H1 (cell line): ENCODE data around the gene GMNC. TPM values are rescaled to one million over a fixed set of nuclear protein-coding genes. Genes with fewer than 3 reads are reported as not detected.

Experiments used
- CTCF ChIA-PET: fragments of 300-600 bp; sonication (Branson Sonifier 250); formaldehyde crosslinking; loops from one replicate; lab custom pipeline; 2021; ENCODE audit not compliant: partially characterized antibody; lab: Charles Lee
- POLR2A ChIA-PET: fragments of 300-600 bp; sonication (Branson Sonifier 250); formaldehyde crosslinking; loops from one replicate; lab custom pipeline; 2021; ENCODE audit warnings: inconsistent platforms; ENCODE audit not compliant: partially characterized antibody; lab: Charles Lee
- DNase-seq, 2 experiments: peaks; one replicate each; pipeline versions ENCODE4 v3.0.0 to v3.0.0-alpha.2; 2010 to 2022; ENCODE audit warnings: low spot score in 2 of 2, low read depth in 1 of 2, mixed read lengths in 1 of 2
- FAIRE-seq: peaks from 2 replicates; lab custom pipeline; 2011; peaks lifted over from hg19 to GRCh38; lab: Jason Lieb, UNC
- H2AFZ ChIP-seq: 2 replicates; pipeline ENCODE4 v1.8.1; 2012; ENCODE audit warnings: low read length, inconsistent platforms
- H2AK5ac ChIP-seq: 2 replicates; pipeline ENCODE4 v1.6.1; 2013; ENCODE audit warnings: low read depth, low read length
- H2BK120ac ChIP-seq: replicated peaks from 2 replicates; pipeline ENCODE3; 2013; ENCODE audit warnings: low read depth, low read length, inconsistent platforms
- H2BK12ac ChIP-seq: 2 replicates; pipeline ENCODE4 v1.6.1; 2013; ENCODE audit warnings: low read depth, low read length
- H2BK15ac ChIP-seq: 2 replicates; pipeline ENCODE4 v1.6.1; 2013; ENCODE audit warnings: low read length
- H2BK20ac ChIP-seq: 2 replicates; pipeline ENCODE4 v1.6.1; 2013; ENCODE audit warnings: low read length
- H2BK5ac ChIP-seq: 2 replicates; pipeline ENCODE4 v1.6.1; 2013; ENCODE audit warnings: low read depth, low read length
- H3K14ac ChIP-seq: 2 replicates; pipeline ENCODE4 v1.6.1; 2013; ENCODE audit warnings: inconsistent platforms; ENCODE audit not compliant: insufficient read length
- H3K18ac ChIP-seq: 2 replicates; pipeline ENCODE4 v1.6.1; 2013; ENCODE audit warnings: low read length; ENCODE audit errors: extremely low read depth
- H3K23ac ChIP-seq: 2 replicates; pipeline ENCODE4 v1.6.1; 2013; ENCODE audit warnings: inconsistent platforms; ENCODE audit not compliant: insufficient read length
- H3K23me2 ChIP-seq: 2 replicates; pipeline ENCODE4 v1.6.1; 2013; ENCODE audit warnings: low read depth, low read length
- H3K27ac ChIP-seq: 2 replicates; pipeline ENCODE4 v1.6.1; 2011; ENCODE audit warnings: low read depth, low read length, inconsistent platforms
- H3K27me3 ChIP-seq, 4 experiments: replicated peaks in 1 of 4; 1 replicate in 1 of 4; 2 replicates in 3 of 4; pipeline versions ENCODE4 v1.6.1 to v1.8.1; 2011 to 2013; ENCODE audit warnings: low read length in 3 of 4, mild to moderate bottlenecking in 3 of 4, inconsistent platforms in 2 of 4, mixed read lengths in 2 of 4, moderate library complexity in 1 of 4; ENCODE audit not compliant: control insufficient read depth in 3 of 4, insufficient read depth in 3 of 4; ENCODE audit errors: extremely low read depth in 1 of 4
- H3K36me3 ChIP-seq, 4 experiments: 2 replicates each; pipeline versions ENCODE4 v1.6.1 to v1.8.1; 2011 to 2013; ENCODE audit warnings: mild to moderate bottlenecking in 4 of 4, low read length in 3 of 4, moderate library complexity in 2 of 4, control low read depth in 1 of 4, inconsistent platforms in 1 of 4; ENCODE audit not compliant: insufficient read depth in 4 of 4, control insufficient read depth in 2 of 4
- H3K4ac ChIP-seq: replicated peaks from 2 replicates; pipeline ENCODE3; 2013; ENCODE audit warnings: low read length, low read depth, mixed read lengths, inconsistent platforms; ENCODE audit not compliant: insufficient read length
- H3K4me1 ChIP-seq, 4 experiments: replicated peaks in 1 of 4; 1 replicate in 1 of 4; 2 replicates in 3 of 4; pipeline versions ENCODE4 v1.6.1 to v1.8.1; 2011 to 2013; ENCODE audit warnings: low read length in 3 of 4, inconsistent platforms in 2 of 4, mixed read lengths in 1 of 4; ENCODE audit not compliant: insufficient read depth in 4 of 4, control insufficient read depth in 3 of 4
- H3K4me2 ChIP-seq, 2 experiments: 2 replicates each; pipeline versions ENCODE4 v1.6.1 to v1.8.1; 2011 to 2013; ENCODE audit warnings: low read depth in 2 of 2, low read length in 2 of 2, control low read depth in 1 of 2, inconsistent platforms in 1 of 2, mild to moderate bottlenecking in 1 of 2; ENCODE audit not compliant: insufficient read depth in 1 of 2
- H3K4me3 ChIP-seq, 4 experiments: fragments of 200-600, 300-600 bp in 1 of 4; sonication (generic), shearing (Covaris generic), sonication (Bioruptor Twin) in 1 of 4; 2 replicates each; pipeline versions ENCODE4 v1.5.1 to v1.8.1; 2011 to 2016; ENCODE audit warnings: low read length in 4 of 4, low read depth in 3 of 4, control low read depth in 2 of 4, inconsistent platforms in 2 of 4, mild to moderate bottlenecking in 2 of 4, mixed read lengths in 1 of 4, moderate library complexity in 1 of 4; ENCODE audit not compliant: insufficient read depth in 2 of 4; ENCODE audit errors: extremely low read depth in 1 of 4
- H3K56ac ChIP-seq: replicated peaks from 2 replicates; pipeline ENCODE3; 2013; ENCODE audit warnings: low read depth, mild to moderate bottlenecking, mixed read lengths, low read length, inconsistent platforms; ENCODE audit not compliant: insufficient read length
- H3K79me1 ChIP-seq: 2 replicates; pipeline ENCODE4 v1.6.1; 2013; ENCODE audit warnings: low read depth, low read length, control low read depth
- H3K79me2 ChIP-seq, 2 experiments: 2 replicates each; pipeline versions ENCODE4 v1.6.1 to v1.8.1; 2012 to 2013; ENCODE audit warnings: low read length in 2 of 2, mild to moderate bottlenecking in 2 of 2, inconsistent platforms in 1 of 2; ENCODE audit not compliant: insufficient read depth in 2 of 2, control insufficient read depth in 1 of 2
- H3K9ac ChIP-seq, 4 experiments: replicated peaks in 1 of 4; 1 replicate in 1 of 4; 2 replicates in 3 of 4; pipeline versions ENCODE4 v1.6.1 to v1.8.1; 2011 to 2013; ENCODE audit warnings: low read depth in 3 of 4, low read length in 3 of 4, control low read depth in 2 of 4, mild to moderate bottlenecking in 2 of 4, moderate library complexity in 2 of 4, inconsistent platforms in 1 of 4; ENCODE audit errors: extremely low read depth in 1 of 4
- H3K9me3 ChIP-seq, 2 experiments: 2 replicates each; pipeline versions ENCODE4 v1.6.1 to v1.8.1; 2012 to 2013; ENCODE audit warnings: mild to moderate bottlenecking in 2 of 2, moderate library complexity in 2 of 2, control low read depth in 1 of 2, inconsistent platforms in 1 of 2, low read depth in 1 of 2, low read length in 1 of 2, mixed read lengths in 1 of 2; ENCODE audit not compliant: insufficient read depth in 2 of 2
- H4K20me1 ChIP-seq, 2 experiments: replicated peaks in 1 of 2; 2 replicates each; pipeline versions ENCODE3 to v1.8.1; 2011 to 2013; ENCODE audit warnings: inconsistent platforms in 2 of 2, low read length in 2 of 2, mild to moderate bottlenecking in 1 of 2; ENCODE audit not compliant: insufficient read depth in 2 of 2, control insufficient read depth in 1 of 2
- H4K5ac ChIP-seq: 2 replicates; pipeline ENCODE4 v1.6.1; 2013; ENCODE audit warnings: low read length, low read depth, mixed read lengths, inconsistent platforms; ENCODE audit not compliant: insufficient read length
- H4K8ac ChIP-seq: 2 replicates; pipeline ENCODE4 v1.8.0; 2013; ENCODE audit warnings: mild to moderate bottlenecking, moderate library complexity, low read length, inconsistent platforms; ENCODE audit not compliant: insufficient read depth; ENCODE audit errors: extremely low read depth
- H4K91ac ChIP-seq: replicated peaks from 2 replicates; pipeline ENCODE3; 2013; ENCODE audit warnings: low read length, mixed read lengths, inconsistent platforms; ENCODE audit not compliant: insufficient read length
- ASH2L ChIP-seq: fragments of 200-600, 300-600 bp; sonication (generic); IDR thresholded peaks from one replicate; pipeline ENCODE4 v1.7.1; 2017; ENCODE audit warnings: low read length
- BRCA1 ChIP-seq: IDR thresholded peaks from 2 replicates; pipeline ENCODE4 v1.6.1; 2012; ENCODE audit warnings: low read depth, low read length, improper control_type of control experiment
- CEBPB ChIP-seq: IDR thresholded peaks from 2 replicates; pipeline ENCODE4 v1.6.1; 2012; ENCODE audit warnings: low read depth, low read length
- CTBP2 ChIP-seq: IDR thresholded peaks from 2 replicates; pipeline ENCODE4 v1.7.0; 2011; ENCODE audit warnings: borderline replicate concordance, mild to moderate bottlenecking, moderate library complexity, mixed read lengths, low read length; ENCODE audit not compliant: insufficient read depth, insufficient read length
- EP300 ChIP-seq, 2 experiments: IDR thresholded peaks; 1 replicate in 1 of 2; 2 replicates in 1 of 2; pipeline ENCODE4 v1.6.1; 2011 to 2012; ENCODE audit warnings: low read depth in 2 of 2, low read length in 2 of 2, mild to moderate bottlenecking in 2 of 2, borderline replicate concordance in 1 of 2, inconsistent platforms in 1 of 2, moderate library complexity in 1 of 2
- EZH2 ChIP-seq: fragments of 200-600 bp; sonication (generic); IDR thresholded peaks from 2 replicates; pipeline ENCODE4 v1.7.1; 2012; ENCODE audit warnings: low read depth, mild to moderate bottlenecking, moderate library complexity, low read length, inconsistent platforms; ENCODE audit not compliant: severe bottlenecking
- JUND ChIP-seq: IDR thresholded peaks from 2 replicates; pipeline ENCODE4 v1.6.1; 2011; ENCODE audit warnings: mild to moderate bottlenecking, improper control_type of control experiment, low read length
- KDM5A ChIP-seq: fragments of 200-600 bp; IDR thresholded peaks from 2 replicates; pipeline ENCODE4 v1.7.1; 2012; ENCODE audit warnings: mild to moderate bottlenecking, low read length, inconsistent platforms, mixed read lengths
- NANOG ChIP-seq: IDR thresholded peaks from 2 replicates; pipeline ENCODE4 v1.6.1; 2011; ENCODE audit warnings: low read length, low read depth, mild to moderate bottlenecking, inconsistent platforms; ENCODE audit not compliant: insufficient read depth, poor library complexity, severe bottlenecking
- POU5F1 ChIP-seq: IDR thresholded peaks from 2 replicates; pipeline ENCODE4 v1.6.1; 2011; ENCODE audit warnings: low read depth, mild to moderate bottlenecking, low read length, moderate library complexity
- RAD21 ChIP-seq, 2 experiments: IDR thresholded peaks in 1 of 2; conservative IDR thresholded peaks in 1 of 2; 2 replicates each; pipeline ENCODE4 v1.6.1; 2011; ENCODE audit warnings: low read depth in 2 of 2, low read length in 2 of 2, improper control_type of control experiment in 1 of 2, inconsistent platforms in 1 of 2, mild to moderate bottlenecking in 1 of 2, moderate library complexity in 1 of 2
- RBBP5 ChIP-seq: IDR thresholded peaks from 2 replicates; pipeline ENCODE4 v1.7.1; 2012; ENCODE audit warnings: low read depth, mild to moderate bottlenecking, inconsistent platforms, low read length, moderate library complexity, borderline replicate concordance
- SIRT6 ChIP-seq: IDR thresholded peaks from one replicate; pipeline ENCODE4 v1.7.1; 2012; ENCODE audit warnings: low read length, inconsistent platforms
- SP1 ChIP-seq: IDR thresholded peaks from 2 replicates; pipeline ENCODE4 v1.6.1; 2011; ENCODE audit warnings: low read depth, low read length
- SP2 ChIP-seq: IDR thresholded peaks from 2 replicates; pipeline ENCODE4 v1.6.1; 2012; ENCODE audit warnings: mild to moderate bottlenecking, low read length, inconsistent platforms
- TBP ChIP-seq: IDR thresholded peaks from 2 replicates; pipeline ENCODE4 v1.6.1; 2011; ENCODE audit warnings: low read depth, low read length, improper control_type of control experiment
- polyA plus RNA-seq, 7 experiments: library from polyadenylated mRNA; depleted of rRNA in 3 of 7; stranded (reverse) in 5 of 7; unstranded in 2 of 7; fragments of >200 nt in 5 of 7; fragments of 200-250 nt in 2 of 7; gene quantifications; 1 replicate in 5 of 7; 2 replicates in 1 of 7; 4 replicates in 1 of 7; pipeline versions ENCODE4 v1.2.1 to v1.2.3, GENCODE V29; 2011 to 2013; ENCODE audit warnings: missing spikeins in 2 of 7, mixed read lengths in 2 of 7
- total RNA-seq: library from RNA; stranded (reverse); fragmentation: NEBNext Ultra II Directional; extraction: Animal tissue kit (Norgen Biotek cat#: 25700); gene quantifications from 2 replicates; pipeline ENCODE4 v1.2.1, GENCODE V29; 2021

The GMNC gene
- total and polyA plus RNA-seq, 2 of the 8 experiments (the other 6 are each of a cell fraction or from before 2014, with no cell fraction given) = 0.05 to 0.24 TPM

- Histone ChIP-seq H3K4me3 (no peak overlapping the region), H2BK20ac (no peak overlapping the region), H3K4me1 (no peaks in the 10 kb centered on the region), H3K27me3 (peaks cover 4 to 39% (median 13%) of the 10 kb centered on the region in 4 experiments; a peak in 6 of 7 replicates), H3K23me2 (peaks cover 4% of the 10 kb centered on the region; the same call in 1 of the 2 replicates), H3K18ac (no peak overlapping the region), H3K9me3 (no peaks in the 10 kb centered on the region), H2BK5ac (no peak overlapping the region), H3K36me3 (no peaks in the 10 kb centered on the region), H3K9ac (no peak overlapping the region), H3K56ac (no peak overlapping the region), H2AFZ (no peak overlapping the region), H2BK120ac (no peak overlapping the region), H3K79me1 (no peaks in the 10 kb centered on the region), H4K8ac (no peak overlapping the region), H3K14ac (no peak overlapping the region), H2AK5ac (no peak overlapping the region), H3K23ac (no peak overlapping the region), H3K27ac (no peak overlapping the region), H3K4ac (no peak overlapping the region), H4K20me1 (peaks cover 1 to 2% of the 10 kb centered on the region in 2 experiments), H4K5ac (no peak overlapping the region), H2BK15ac (no peak overlapping the region), H4K91ac (no peak overlapping the region), H3K79me2 (no peaks in the 10 kb centered on the region), H2BK12ac (no peak overlapping the region), H3K4me2 (no peak overlapping the region)
- CTCF ChIA-PET = interaction anchor here (0.6 to 1.0 kb wide), 4 partner anchors 35 to 163 kb away, joined by 3 to 6 read pairs (median 3); no protein-coding TSS in a partner anchor
- no peak for FAIRE-seq
- no peak for DNase-seq
- POLR2A ChIA-PET = no interaction called here
- TF ChIP-seq EP300 (IDR thresholded peaks at IDR 0.05; ENCODE audit: borderline replicate concordance in 1 of 2, low read depth in 2 of 2, low read length in 2 of 2) = no peak
- no peak for TF ChIP-seq JUND
- TF ChIP-seq EZH2 = no peak
- no peak for TF ChIP-seq POU5F1
- TF ChIP-seq SP2 = no peak
- TF ChIP-seq BRCA1 = no peak
- no peak for TF ChIP-seq CTBP2
- no peak for TF ChIP-seq CEBPB
- TF ChIP-seq SP1 = no peak
- TF ChIP-seq SIRT6 = no peak
- no peak for TF ChIP-seq KDM5A
- TF ChIP-seq RAD21 (IDR thresholded peaks at IDR 0.05 in 1 of 2, conservative IDR thresholded peaks at IDR 0.05 in 1 of 2; ENCODE audit: low read depth in 2 of 2, low read length in 2 of 2) = no peak
- no peak for TF ChIP-seq RBBP5
- TF ChIP-seq NANOG = no peak
- no peak for TF ChIP-seq TBP
- TF ChIP-seq ASH2L = no peak
Measured at GRCh38 chr3:190864002-190864401, 1.5 kb upstream of the GMNC start.
